HTERT RPE-1 (cell line): Measurements from ENCODE around the gene ADAM33.

Experiments used
- in situ Hi-C: fragments of 300-500 bp; cut with MboI; formaldehyde crosslinking; loops from 4 replicates; pipeline ENCODE4 v1.14.3; 2020; ENCODE audit warnings: low sequenced_read_pairs

Gene ADAM33

GRCh38 chr20:3710703-3711483, 29.1 kb upstream of the ADAM33 start:
- in situ Hi-C loops = no loop called here

DNA sequence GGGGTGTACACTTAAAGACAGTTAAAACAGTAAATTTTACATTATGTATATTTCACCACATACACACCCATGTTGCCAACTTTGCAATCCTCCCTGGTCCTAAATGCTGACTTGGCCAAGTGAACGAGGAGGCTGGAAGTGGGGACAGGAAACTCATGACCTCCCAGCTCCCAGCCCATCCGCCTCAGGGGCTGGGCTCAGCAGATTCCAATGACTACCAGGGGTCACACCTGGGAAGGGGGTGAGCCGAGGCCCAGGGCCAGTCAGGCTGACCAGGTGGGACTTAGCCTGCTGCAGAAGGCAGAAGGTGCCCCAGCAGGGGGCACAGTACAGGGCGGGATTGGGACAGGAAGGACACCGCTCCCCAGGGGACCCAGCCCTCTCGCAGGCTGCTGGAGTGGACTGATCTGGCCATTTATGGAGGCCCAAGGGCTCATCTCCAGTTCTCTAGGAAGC, 28.2 kb upstream of the ADAM33 start:
- in situ Hi-C loops = no loop called here

- in situ Hi-C loops = no loop called here
These were observed 25.7 kb upstream of the ADAM33 start for GRCh38 chr20:3707508-3707899.

DNA sequence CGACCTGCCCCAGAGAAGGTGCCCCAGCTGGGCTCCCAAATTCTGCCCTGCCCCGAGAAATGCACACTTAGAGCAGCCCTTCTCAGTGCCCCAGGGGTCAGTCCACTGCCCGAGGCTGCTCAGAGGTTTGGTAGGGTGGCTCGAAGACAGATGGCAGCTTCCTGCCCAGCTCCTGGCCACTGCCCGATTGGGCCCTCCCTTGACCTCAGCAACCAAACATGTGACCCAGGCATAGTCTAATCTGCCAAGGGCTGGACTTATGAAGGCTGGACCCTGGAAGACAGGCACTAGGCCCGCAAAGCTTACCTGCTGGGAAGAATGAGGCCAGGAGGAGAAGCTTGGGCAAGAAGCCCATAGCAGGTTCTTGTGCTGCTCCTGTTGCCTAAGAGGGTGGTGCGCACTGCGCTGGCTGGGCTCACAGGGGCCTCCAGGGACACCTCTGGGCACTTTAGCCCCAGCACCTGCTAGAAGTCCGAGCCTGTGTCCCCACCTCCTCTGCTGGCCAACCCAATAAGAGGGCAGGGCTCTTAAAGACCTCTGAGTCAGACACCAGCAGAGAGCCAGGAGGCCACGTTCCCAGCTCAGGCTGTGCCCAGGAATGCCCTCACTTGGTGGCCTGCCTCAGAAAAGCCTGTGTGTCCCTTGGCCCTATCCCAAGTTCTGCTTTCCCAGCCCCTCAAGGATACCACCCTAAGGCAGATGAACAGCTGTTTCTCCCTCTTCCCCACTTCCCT, 25.1 kb upstream of the ADAM33 start:
- in situ Hi-C loops = no loop called here

GRCh38 chr20:3705970-3706739, 24.3 kb upstream of the ADAM33 start:
- in situ Hi-C loops = no loop called here

- in situ Hi-C loops = no loop called here
These were observed 23.7 kb upstream of the ADAM33 start for GRCh38 chr20:3705491-3705969.

DNA sequence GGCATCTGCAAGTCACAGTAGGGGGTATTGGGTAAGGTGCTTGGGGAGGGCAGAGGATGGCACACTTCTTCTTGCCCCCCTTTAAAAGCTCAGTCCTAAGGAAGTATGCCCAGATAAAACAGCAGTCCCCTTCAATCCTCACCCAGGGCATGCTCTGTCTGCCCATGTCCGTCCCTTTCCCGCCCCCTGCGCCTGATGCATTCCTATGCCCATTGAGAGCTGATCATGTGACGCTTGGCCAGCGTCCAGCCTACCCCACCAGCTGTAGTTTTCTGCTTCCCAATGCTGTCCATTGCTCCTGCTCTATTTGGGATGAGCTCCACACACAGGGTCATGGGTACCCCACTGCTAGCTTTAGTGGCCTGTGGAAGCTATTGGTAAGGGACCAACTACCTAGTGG, 22.3 kb upstream of the ADAM33 start:
- in situ Hi-C loops = no loop called here

DNA sequence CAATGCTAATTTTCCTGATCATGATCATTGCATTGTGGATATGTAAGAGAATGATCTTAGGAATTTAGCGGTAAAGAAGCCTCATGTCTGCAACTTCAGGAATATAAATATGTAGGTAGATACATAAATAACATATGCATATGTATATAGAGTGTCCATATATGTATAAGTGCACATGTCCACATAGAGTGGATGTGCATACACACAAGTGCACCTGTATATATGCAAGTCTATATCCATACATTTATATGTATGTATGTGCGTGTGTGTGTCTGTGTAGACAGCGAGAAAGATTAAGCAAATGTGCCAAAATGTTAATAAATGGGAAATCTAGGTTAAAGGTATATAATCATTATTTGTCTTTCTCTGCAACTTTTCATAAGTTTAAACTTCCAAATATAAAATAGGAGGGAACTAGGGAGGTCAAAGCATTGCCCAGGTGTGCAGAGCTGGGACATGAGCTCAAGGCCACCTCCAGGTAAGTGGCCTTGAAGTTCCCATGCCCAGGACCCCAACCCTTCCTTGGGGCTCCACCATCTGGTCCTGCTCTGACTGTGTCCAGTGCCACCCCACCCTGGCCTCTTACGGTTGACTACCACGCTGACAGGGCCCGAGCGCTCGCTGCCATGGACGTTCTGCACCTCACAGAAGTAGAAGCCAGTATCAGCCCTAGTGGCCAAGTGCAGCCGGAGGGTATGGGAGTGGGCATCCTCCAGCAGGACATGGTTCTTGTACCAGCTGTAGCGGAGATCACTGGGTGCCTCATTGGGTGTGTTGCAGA, 21.0 kb upstream of the ADAM33 start:
- in situ Hi-C loops = no loop called here

- in situ Hi-C loops = no loop called here
These were observed 19.5 kb upstream of the ADAM33 start for GRCh38 chr20:3701061-3701998.

- in situ Hi-C loops = no loop called here
These were observed 17.2 kb upstream of the ADAM33 start for GRCh38 chr20:3699037-3699436.

DNA sequence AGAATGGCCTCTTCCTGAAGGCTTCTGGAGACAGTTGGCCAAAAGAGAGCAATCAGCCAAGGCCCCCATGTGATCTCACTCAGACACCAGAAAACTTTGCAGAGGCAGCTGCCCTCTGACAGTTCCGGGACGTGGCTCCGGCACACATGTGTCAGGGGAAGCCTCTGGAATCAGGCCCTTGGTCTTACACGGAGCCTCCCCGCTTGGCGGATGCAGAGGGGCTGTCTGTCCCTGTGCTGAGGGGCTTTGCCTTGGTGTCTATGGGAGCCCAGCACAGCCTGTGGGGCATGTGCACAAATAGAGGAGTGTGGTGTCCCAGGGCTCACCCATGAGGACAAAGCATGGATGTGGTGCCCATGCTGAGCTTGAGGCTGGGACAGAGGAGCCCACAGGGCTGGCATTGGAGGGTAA, 16.8 kb upstream of the ADAM33 start:
- in situ Hi-C loops = no loop called here

DNA sequence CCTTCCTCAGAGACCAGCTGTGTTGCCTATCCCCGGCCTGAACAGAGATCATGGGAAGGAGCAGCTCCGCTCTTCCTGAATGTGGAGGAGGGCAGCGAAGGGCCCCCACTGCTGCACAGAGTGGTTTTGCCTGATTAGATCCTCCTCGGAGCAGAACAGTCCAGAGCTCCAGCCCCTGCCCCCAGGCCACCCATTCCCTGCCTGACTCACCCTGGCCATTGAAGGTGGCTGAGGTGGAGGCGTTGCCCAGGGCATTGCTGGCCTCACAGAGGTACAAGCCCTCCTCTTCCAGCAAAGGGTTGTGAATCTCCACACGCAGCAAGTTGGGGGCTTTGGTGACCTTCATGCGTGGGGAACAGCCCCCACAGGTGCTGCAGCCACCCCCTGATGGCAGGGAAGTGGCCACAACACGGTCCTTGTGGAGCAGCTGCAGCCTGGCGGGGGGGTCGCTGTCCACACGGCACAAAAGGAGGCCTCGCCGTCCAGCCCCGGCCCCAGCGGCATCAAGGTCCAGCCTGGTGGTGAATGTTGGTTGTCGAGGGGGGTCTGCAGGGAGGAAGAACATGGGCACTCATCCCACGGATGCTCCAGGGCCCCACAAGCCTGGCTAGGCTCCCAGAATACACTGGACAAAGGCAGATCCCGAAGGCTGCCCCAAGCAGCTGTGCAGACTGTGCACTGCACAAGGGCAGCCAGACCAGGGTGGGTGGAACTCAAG, 15.9 kb upstream of the ADAM33 start:
- in situ Hi-C loops = no loop called here

DNA sequence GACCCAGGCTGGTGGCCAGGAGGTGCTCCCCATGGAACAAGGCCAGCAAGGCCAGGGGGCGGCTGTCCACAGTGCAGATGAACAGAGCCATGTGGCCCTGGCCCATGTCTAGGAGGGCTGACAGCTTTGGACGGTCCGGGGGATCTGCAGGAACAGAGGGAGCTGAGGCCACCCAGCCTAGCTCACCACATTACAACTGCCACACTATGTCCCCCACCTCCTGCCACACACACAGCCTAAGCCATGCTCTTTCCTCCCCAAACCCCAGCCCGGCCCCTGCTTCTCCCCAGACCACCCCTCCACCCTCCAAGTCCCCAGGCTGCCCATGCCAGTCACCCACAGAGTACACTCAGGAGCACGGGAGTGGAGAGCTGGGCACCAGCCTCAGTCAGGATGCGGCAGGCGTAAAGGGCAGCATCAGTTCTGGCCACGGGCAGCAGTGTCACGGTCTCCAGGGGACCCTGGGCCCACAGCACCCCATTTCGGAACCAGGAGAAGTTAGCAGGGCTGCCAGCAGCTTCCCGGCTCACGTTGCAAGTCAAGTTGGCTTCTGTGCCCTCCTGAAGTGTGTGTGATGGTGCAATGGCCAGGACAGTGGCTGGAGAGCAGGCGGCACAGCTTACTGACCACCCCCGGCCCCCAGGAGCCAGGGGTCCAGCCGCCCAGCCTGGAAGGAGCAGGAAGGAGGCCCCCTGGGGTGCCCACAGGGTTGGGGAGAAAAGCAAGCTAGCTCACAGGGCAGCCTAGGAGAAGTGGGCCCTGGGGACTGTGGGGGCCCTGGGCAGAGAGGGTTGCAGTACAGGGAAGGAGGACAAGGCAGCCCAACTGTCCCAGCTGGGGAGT, 15.2 kb upstream of the ADAM33 start:
- in situ Hi-C loops = no loop called here

GRCh38 chr20:3696200-3696599, 14.4 kb upstream of the ADAM33 start:
- in situ Hi-C loops = no loop called here

DNA sequence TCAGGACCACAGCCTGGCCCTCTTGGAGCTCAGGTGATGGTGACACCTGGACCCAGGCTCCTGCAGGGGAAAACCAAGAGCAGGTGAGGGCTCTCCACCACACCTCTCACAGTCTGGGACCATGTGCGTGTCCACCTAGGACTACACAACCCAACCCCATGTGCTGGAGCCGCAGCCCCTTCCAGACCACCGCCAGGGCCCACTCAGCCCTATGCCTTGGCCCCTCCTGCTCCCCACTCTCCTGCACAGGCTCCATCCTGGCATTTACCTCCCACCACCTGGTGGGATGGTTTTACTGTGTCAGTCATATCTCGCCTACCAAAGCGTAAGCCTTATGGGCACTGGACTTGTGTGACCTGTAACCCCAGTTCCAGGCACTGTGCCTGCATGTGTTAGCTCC, 13.1 kb upstream of the ADAM33 start:
- in situ Hi-C loops = no loop called here

DNA sequence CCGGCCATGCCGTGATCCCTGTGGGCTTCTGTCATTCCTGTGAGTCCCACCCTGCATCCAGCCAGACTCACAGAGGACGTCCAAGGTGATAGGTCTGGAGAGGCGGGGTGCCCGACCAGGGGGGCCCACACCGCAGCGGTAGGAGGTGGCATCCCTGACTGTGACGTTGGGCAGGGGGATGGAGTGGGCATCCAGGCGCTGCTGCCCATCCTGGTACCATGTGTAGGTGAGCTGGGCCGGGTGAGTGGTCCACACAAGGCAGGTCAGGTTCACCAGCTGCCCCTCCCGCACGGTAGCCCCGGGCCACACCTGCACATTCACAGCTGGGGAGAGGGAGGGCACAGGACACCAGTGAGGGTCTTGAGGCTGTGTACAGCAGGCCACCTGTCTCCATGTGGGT, 11.6 kb upstream of the ADAM33 start:
- in situ Hi-C loops = no loop called here

- in situ Hi-C loops = no loop called here
These were observed 11.0 kb upstream of the ADAM33 start for GRCh38 chr20:3692706-3693294.

GRCh38 chr20:3691897-3692296, 10.1 kb upstream of the ADAM33 start:
- in situ Hi-C loops = no loop called here
